ENCODE measurements around the gene CLPTM1L.

DNA sequence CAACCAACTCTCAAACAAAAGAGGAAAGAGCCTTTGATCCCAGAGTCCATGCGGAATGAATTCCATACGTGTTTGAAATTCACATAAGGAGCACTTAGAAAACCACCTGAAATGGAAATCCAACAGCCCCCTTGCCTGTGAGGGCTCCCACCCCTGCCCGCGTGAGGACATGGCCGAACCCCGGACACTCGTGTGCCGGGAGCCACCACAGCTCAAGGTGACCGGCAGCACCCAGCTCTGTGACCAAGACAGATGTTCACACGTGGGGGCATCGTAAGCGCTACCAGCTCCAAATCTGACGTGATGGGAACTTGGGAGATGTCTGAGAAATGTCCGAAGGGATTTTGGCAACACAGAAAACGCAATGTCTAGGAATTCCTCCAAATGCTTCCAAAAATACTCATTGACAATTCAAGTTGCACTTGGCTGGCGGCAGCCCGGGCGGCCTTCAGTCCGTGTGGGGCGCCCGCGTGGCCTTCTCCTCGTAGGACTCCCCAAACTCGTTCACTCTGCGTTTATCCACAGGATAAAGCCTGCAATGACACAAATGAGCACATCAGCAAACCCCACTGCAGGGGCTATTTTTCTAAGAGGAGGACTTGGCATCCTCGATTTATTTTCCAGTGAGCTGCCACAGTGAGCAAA is 26.9 kb downstream of the CLPTM1L start:
- TF ChIP-seq POLR2A (IDR thresholded peaks at IDR 0.05; ENCODE audit: low read length) (no peak), GATA1 (IDR thresholded peaks at IDR 0.05; ENCODE audit: low read depth, low read length) (no peak)
